Thyroid gland (tissue), 4 donors: ENCODE measurements around the gene PLCG1.

Experiments
- CTCF ChIP-seq, 6 experiments: fragments of 200-600 bp in 3 of 6; fragments of 450-650 bp in 3 of 6; sonication (generic) in 3 of 6; IDR thresholded peaks; one replicate each; pipeline ENCODE4 v1.5.1; 2016 to 2019; ENCODE audit warnings: antibody characterized with exemption in 6 of 6, mild to moderate bottlenecking in 2 of 6, inconsistent platforms in 1 of 6, moderate library complexity in 1 of 6
- POLR2A ChIP-seq, 2 donors: fragments of 450-650 bp; IDR thresholded peaks; one replicate each; pipeline ENCODE4 v1.6.1; 2017; ENCODE audit warnings: antibody characterized with exemption in 2 of 2, mild to moderate bottlenecking in 2 of 2, moderate library complexity in 1 of 2

- TF ChIP-seq POLR2A (IDR thresholded peaks at IDR 0.05) (no peak), CTCF (IDR thresholded peaks at IDR 0.05) (no peak)
Observed at GRCh38 chr20:41167118-41167470, 29.8 kb downstream of the PLCG1 start.
